ENCODE measurements around the gene KLHL6.

- TF ChIP-seq CTCF (IDR thresholded peaks at IDR 0.05) (no peak), SIN3A (IDR thresholded peaks at IDR 0.05; ENCODE audit: borderline replicate concordance, insufficient read depth, low read depth, low read length) (no peak)
Measured at GRCh38 chr3:183485093-183485492, 70.4 kb downstream of the KLHL6 start.
